Neural cell (in vitro differentiated cells): ENCODE data around the gene AK1. TPM values are rescaled to one million over a fixed set of nuclear protein-coding genes. Genes with fewer than 3 reads are reported as not detected.

Source experiments
- H2AFZ ChIP-seq: fragments of 200-600, 300-800 bp; sonication (generic), shearing (Covaris generic); 2 replicates; pipeline ENCODE4 v1.6.0; 2014; ENCODE audit warnings: low read depth, mild to moderate bottlenecking, antibody characterized with exemption, low read length, moderate library complexity
- H3F3A ChIP-seq: fragments of 200-600 bp; shearing (Covaris generic); 2 replicates; pipeline ENCODE4 v1.6.1; 2016; ENCODE audit warnings: mild to moderate bottlenecking, moderate library complexity, mixed read lengths, antibody characterized with exemption, low read length; ENCODE audit not compliant: insufficient read depth, poor library complexity, severe bottlenecking
- H3K27ac ChIP-seq: fragments of 200-600, 300-800 bp; sonication (generic), shearing (Covaris generic); 2 replicates; pipeline ENCODE4 v1.5.1; 2014; ENCODE audit warnings: mild to moderate bottlenecking, low read length, moderate library complexity
- H3K27me3 ChIP-seq: fragments of 300-800, 200-600 bp; sonication (generic), shearing (Covaris generic); 2 replicates; pipeline ENCODE4 v1.6.0; 2014; ENCODE audit warnings: mild to moderate bottlenecking, low read depth, low read length, moderate library complexity; ENCODE audit not compliant: insufficient read depth
- H3K36me3 ChIP-seq: fragments of 300-800, 200-600 bp; sonication (generic), shearing (Covaris generic); 2 replicates; pipeline ENCODE4 v1.5.1; 2014; ENCODE audit warnings: mild to moderate bottlenecking, antibody characterized with exemption, low read length, moderate library complexity; ENCODE audit not compliant: insufficient read depth
- H3K4me2 ChIP-seq: fragments of 300-800, 200-600 bp; sonication (generic), shearing (Covaris generic); 2 replicates; pipeline ENCODE4 v1.6.0; 2014; ENCODE audit warnings: mild to moderate bottlenecking, low read length
- H3K4me3 ChIP-seq: fragments of 300-800, 200-600 bp; sonication (generic), shearing (Covaris generic); 2 replicates; pipeline ENCODE4 v1.5.1; 2014; ENCODE audit warnings: mild to moderate bottlenecking, low read length, moderate library complexity
- H3K79me2 ChIP-seq: fragments of 200-600 bp; shearing (Covaris generic); replicated peaks from 2 replicates; pipeline ENCODE4 v1.6.0; 2014; ENCODE audit warnings: mild to moderate bottlenecking, low read length, moderate library complexity; ENCODE audit not compliant: insufficient read depth
- H3K9ac ChIP-seq: fragments of 300-800, 200-600 bp; sonication (generic), shearing (Covaris generic); 2 replicates; pipeline ENCODE4 v1.6.1; 2016; ENCODE audit warnings: mild to moderate bottlenecking, low read length, mixed read lengths
- H3K9me2 ChIP-seq: fragments of 200-600 bp; shearing (Covaris generic); 2 replicates; pipeline ENCODE4 v1.6.1; 2016; ENCODE audit warnings: mild to moderate bottlenecking, low read length, mixed read lengths; ENCODE audit not compliant: insufficient read depth
- H3K9me3 ChIP-seq: fragments of 200-600, 300-800 bp; sonication (generic), shearing (Covaris generic); 2 replicates; pipeline ENCODE4 v1.6.1; 2016; ENCODE audit warnings: mild to moderate bottlenecking, mixed run types, low read length, moderate library complexity, mixed read lengths
- H4K20me1 ChIP-seq: fragments of 200-600 bp; shearing (Covaris generic); 2 replicates; pipeline ENCODE4 v1.6.1; 2016; ENCODE audit warnings: mild to moderate bottlenecking, mixed run types; ENCODE audit not compliant: insufficient read depth
- EP300 ChIP-seq: fragments of 450-650 bp; conservative IDR thresholded peaks from 2 replicates; pipeline ENCODE4 v1.6.1; 2014; ENCODE audit warnings: antibody characterized with exemption, mild to moderate bottlenecking, moderate library complexity; ENCODE audit not compliant: poor library complexity, severe bottlenecking
- EZH2 ChIP-seq: fragments of 200-600, 300-800 bp; shearing (Covaris generic), sonication (generic); IDR thresholded peaks from 2 replicates; pipeline ENCODE4 v1.6.1; 2014; ENCODE audit warnings: antibody characterized with exemption, low read length, borderline replicate concordance, mild to moderate bottlenecking; ENCODE audit not compliant: insufficient read depth, poor library complexity, severe bottlenecking
- MXI1 ChIP-seq: fragments of 450-650 bp; conservative IDR thresholded peaks from 2 replicates; pipeline ENCODE4 v1.6.1; 2014; ENCODE audit warnings: antibody characterized with exemption, mild to moderate bottlenecking; ENCODE audit not compliant: poor library complexity, severe bottlenecking
- POLR2AphosphoS5 ChIP-seq: IDR thresholded peaks from 2 replicates; pipeline ENCODE4 v1.6.1; 2012
- RAD21 ChIP-seq: fragments of 450-650 bp; conservative IDR thresholded peaks from 2 replicates; pipeline ENCODE4 v1.6.1; 2014; ENCODE audit warnings: antibody characterized with exemption, mild to moderate bottlenecking, moderate library complexity
- REST ChIP-seq: IDR thresholded peaks from 2 replicates; pipeline ENCODE4 v1.6.1; 2012; ENCODE audit warnings: borderline replicate concordance
- SMC3 ChIP-seq: fragments of 450-650 bp; conservative IDR thresholded peaks from 2 replicates; pipeline ENCODE4 v1.6.1; 2014; ENCODE audit warnings: antibody characterized with exemption, mild to moderate bottlenecking, moderate library complexity; ENCODE audit not compliant: poor library complexity
- TAF1 ChIP-seq: IDR thresholded peaks from 2 replicates; pipeline ENCODE4 v1.6.1; 2012; ENCODE audit warnings: low read depth
- polyA plus RNA-seq: library from polyadenylated mRNA; depleted of rRNA; stranded (reverse); fragments of >200 nt; gene quantifications from 2 replicates; pipeline ENCODE4 v1.2.3, GENCODE V29; 2014
- TF ChIP-seq, protein P1 (sequence below): fragments of 450-650 bp; IDR thresholded peaks from 2 replicates; pipeline ENCODE4 v1.5.1; 2014; ENCODE audit warnings: antibody characterized with exemption, mild to moderate bottlenecking, moderate library complexity; ENCODE audit not compliant: poor library complexity, severe bottlenecking

Gene AK1
- polyA plus RNA-seq, 1 donor from 2014 or later = 105 TPM

- Histone ChIP-seq H3K4me2 (no peak overlapping the region), H4K20me1 (no peaks in the 10 kb centered on the region), H3K9me2 (no peaks in the 10 kb centered on the region), H3K9ac (no peak overlapping the region), H3K27me3 (no peaks in the 10 kb centered on the region), H3K27ac (no peak overlapping the region), H3K9me3 (no peaks in the 10 kb centered on the region), H2AFZ (no peak overlapping the region), H3K79me2 (no peaks in the 10 kb centered on the region), H3F3A (no peaks in the 10 kb centered on the region), H3K4me3 (no peak overlapping the region), H3K36me3 (no peaks in the 10 kb centered on the region)
- TF ChIP-seq, protein P1, sequence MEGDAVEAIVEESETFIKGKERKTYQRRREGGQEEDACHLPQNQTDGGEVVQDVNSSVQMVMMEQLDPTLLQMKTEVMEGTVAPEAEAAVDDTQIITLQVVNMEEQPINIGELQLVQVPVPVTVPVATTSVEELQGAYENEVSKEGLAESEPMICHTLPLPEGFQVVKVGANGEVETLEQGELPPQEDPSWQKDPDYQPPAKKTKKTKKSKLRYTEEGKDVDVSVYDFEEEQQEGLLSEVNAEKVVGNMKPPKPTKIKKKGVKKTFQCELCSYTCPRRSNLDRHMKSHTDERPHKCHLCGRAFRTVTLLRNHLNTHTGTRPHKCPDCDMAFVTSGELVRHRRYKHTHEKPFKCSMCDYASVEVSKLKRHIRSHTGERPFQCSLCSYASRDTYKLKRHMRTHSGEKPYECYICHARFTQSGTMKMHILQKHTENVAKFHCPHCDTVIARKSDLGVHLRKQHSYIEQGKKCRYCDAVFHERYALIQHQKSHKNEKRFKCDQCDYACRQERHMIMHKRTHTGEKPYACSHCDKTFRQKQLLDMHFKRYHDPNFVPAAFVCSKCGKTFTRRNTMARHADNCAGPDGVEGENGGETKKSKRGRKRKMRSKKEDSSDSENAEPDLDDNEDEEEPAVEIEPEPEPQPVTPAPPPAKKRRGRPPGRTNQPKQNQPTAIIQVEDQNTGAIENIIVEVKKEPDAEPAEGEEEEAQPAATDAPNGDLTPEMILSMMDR = no peak
- TF ChIP-seq MXI1 = no peak
- TF ChIP-seq TAF1 = no peak
- no peak for TF ChIP-seq EP300
- TF ChIP-seq REST = no peak
- no peak for TF ChIP-seq SMC3
- no peak for TF ChIP-seq EZH2
- TF ChIP-seq POLR2AphosphoS5 = no peak
- TF ChIP-seq RAD21 = no peak
These were observed 41.4 kb downstream of the AK1 start for GRCh38 chr9:127835991-127836516.

- no peaks in the 10 kb centered on the region for H3F3A ChIP-seq
- no peak overlapping the region for H3K27ac ChIP-seq
- no peak overlapping the region for H2AFZ ChIP-seq
- peaks cover 3% of the 10 kb centered on the region for H3K27me3 ChIP-seq
- H3K9me2 ChIP-seq = no peaks in the 10 kb centered on the region
- no peaks in the 10 kb centered on the region for H4K20me1 ChIP-seq
- H3K79me2 ChIP-seq = no peaks in the 10 kb centered on the region
- no peaks in the 10 kb centered on the region for H3K36me3 ChIP-seq
- TF ChIP-seq MXI1 (no peak), EZH2 (no peak), TAF1 (no peak), RAD21 (no peak), SMC3 (no peak), EP300 (no peak), REST (no peak)
- TF ChIP-seq, protein P1 = no peak
- H3K9me3 ChIP-seq = no peaks in the 10 kb centered on the region
- no peak overlapping the region for H3K4me2 ChIP-seq
- H3K4me3 ChIP-seq = no peak overlapping the region
- no peak overlapping the region for H3K9ac ChIP-seq
These were observed 43.9 kb downstream of the AK1 start for GRCh38 chr9:127833555-127833954.
